H1 (cell line): ENCODE measurements around the gene IFI30. TPM values are rescaled to one million over a fixed set of nuclear protein-coding genes. Genes with fewer than 3 reads are reported as not detected.

ENCODE experiments used
- CTBP2 ChIP-seq: IDR thresholded peaks from 2 replicates; pipeline ENCODE4 v1.7.0; 2011; ENCODE audit warnings: borderline replicate concordance, mild to moderate bottlenecking, moderate library complexity, mixed read lengths, low read length; ENCODE audit not compliant: insufficient read depth, insufficient read length
- RXRA ChIP-seq: IDR thresholded peaks from 2 replicates; pipeline ENCODE4 v1.6.1; 2011; ENCODE audit warnings: low read depth, mild to moderate bottlenecking, low read length, moderate library complexity; ENCODE audit not compliant: insufficient read depth
- polyA plus RNA-seq, 7 experiments: library from polyadenylated mRNA; depleted of rRNA in 3 of 7; stranded (reverse) in 5 of 7; unstranded in 2 of 7; fragments of >200 nt in 5 of 7; fragments of 200-250 nt in 2 of 7; gene quantifications; 1 replicate in 5 of 7; 2 replicates in 1 of 7; 4 replicates in 1 of 7; pipeline versions ENCODE4 v1.2.1 to v1.2.3, GENCODE V29; 2011 to 2013; ENCODE audit warnings: missing spikeins in 2 of 7, mixed read lengths in 2 of 7
- total RNA-seq: library from RNA; stranded (reverse); fragmentation: NEBNext Ultra II Directional; extraction: Animal tissue kit (Norgen Biotek cat#: 25700); gene quantifications from 2 replicates; pipeline ENCODE4 v1.2.1, GENCODE V29; 2021

IFI30 gene
- total and polyA plus RNA-seq, 2 of the 8 experiments (the other 6 are each of a cell fraction or from before 2014, with no cell fraction given), result 28.9 to 62.4 TPM

GRCh38 chr19:18179957-18180356 is 6.3 kb downstream of the IFI30 start (continued):
- TF ChIP-seq CTBP2 (no peak), RXRA (no peak)
- TF ChIP-seq, all 59 proteins: peak for 0
